IMR-90 (cell line): ENCODE results near the gene TMEM19. TPM values are rescaled to one million over a fixed set of nuclear protein-coding genes. Genes with fewer than 3 reads are reported as not detected.

Experiments
- ATAC-seq: fragments of 200-7000 bp; cut with Tn5 transposase; 2 replicates; pipeline ENCODE4 v1.9.1; 2020; ENCODE audit warnings: low read depth, mild to moderate bottlenecking, moderate library complexity
- BruUV-seq: library from RNA; stranded (reverse); fragments of 400-500 nt; replicated peaks from 2 replicates; lab custom pipeline; 2021; lab: Mats Ljungman, UMichigan
- CTCF ChIA-PET: fragments of 300-600 bp; formaldehyde crosslinking; extraction: SDS; loops from one replicate; lab custom pipeline; 2021; ENCODE audit warnings: antibody characterized with exemption; lab: Yijun Ruan, JAX
- POLR2A ChIA-PET: fragments of 300-600 bp; sonication (Branson Sonifier 250); formaldehyde crosslinking; loops from one replicate; lab custom pipeline; 2022; ENCODE audit warnings: antibody characterized with exemption; ENCODE audit not compliant: unreplicated experiment; lab: Charles Lee
- DNase-seq: peaks from one replicate; pipeline ENCODE4 v3.0.0; 2013
- H2AFZ ChIP-seq: replicated peaks from 2 replicates; pipeline ENCODE3; 2013; ENCODE audit warnings: low read length, mild to moderate bottlenecking; ENCODE audit not compliant: poor library complexity
- H2AK5ac ChIP-seq: 2 replicates; pipeline ENCODE4 v1.6.1; 2013; ENCODE audit warnings: low read depth, low read length, inconsistent platforms
- H2AK9ac ChIP-seq: replicated peaks from 2 replicates; pipeline ENCODE3; 2013; ENCODE audit warnings: mild to moderate bottlenecking, low read depth, low read length, moderate library complexity; ENCODE audit not compliant: poor library complexity
- H2BK120ac ChIP-seq: 2 replicates; pipeline ENCODE4 v1.6.1; 2013; ENCODE audit warnings: low read depth, low read length, inconsistent platforms
- H2BK15ac ChIP-seq: 3 replicates; pipeline ENCODE4 v1.6.1; 2013; ENCODE audit warnings: low read depth, low read length, inconsistent platforms
- H2BK20ac ChIP-seq: 2 replicates; pipeline ENCODE4 v1.6.1; 2013; ENCODE audit warnings: low read depth, mild to moderate bottlenecking, inconsistent platforms, low read length, moderate library complexity
- H2BK5ac ChIP-seq: 2 replicates; pipeline ENCODE4 v1.6.1; 2013; ENCODE audit warnings: mild to moderate bottlenecking, low read depth, low read length, inconsistent platforms; ENCODE audit not compliant: poor library complexity, severe bottlenecking
- H3K14ac ChIP-seq: replicated peaks from 2 replicates; pipeline ENCODE4 v1.6.1; 2013; ENCODE audit warnings: low read depth, low read length, inconsistent platforms
- H3K18ac ChIP-seq: 2 replicates; pipeline ENCODE4 v1.6.1; 2013; ENCODE audit warnings: low read depth, low read length, control low read depth
- H3K23ac ChIP-seq: 2 replicates; pipeline ENCODE4 v1.6.1; 2013; ENCODE audit warnings: low read depth, low read length, inconsistent platforms
- H3K27ac ChIP-seq: 2 replicates; pipeline ENCODE4 v1.5.1; 2013; ENCODE audit warnings: mild to moderate bottlenecking, control low read depth, low read length; ENCODE audit not compliant: insufficient read depth
- H3K27me3 ChIP-seq: 2 replicates; pipeline ENCODE4 v1.6.1; 2013; ENCODE audit warnings: low read length; ENCODE audit not compliant: control insufficient read depth, insufficient read depth
- H3K36me3 ChIP-seq: 2 replicates; pipeline ENCODE4 v1.6.1; 2013; ENCODE audit warnings: low read length, mixed read lengths; ENCODE audit not compliant: control insufficient read depth, insufficient read depth
- H3K4ac ChIP-seq: 2 replicates; pipeline ENCODE4 v1.6.1; 2013; ENCODE audit warnings: low read depth, low read length, inconsistent platforms
- H3K4me1 ChIP-seq: 2 replicates; pipeline ENCODE4 v1.6.1; 2013; ENCODE audit warnings: low read length, mixed read lengths; ENCODE audit not compliant: control insufficient read depth, insufficient read depth
- H3K4me2 ChIP-seq: 2 replicates; pipeline ENCODE4 v1.6.1; 2013; ENCODE audit warnings: low read depth, mild to moderate bottlenecking, control low read depth, low read length, moderate library complexity
- H3K4me3 ChIP-seq: 2 replicates; pipeline ENCODE4 v1.5.1; 2013; ENCODE audit warnings: low read depth, mild to moderate bottlenecking, control low read depth, low read length, moderate library complexity; ENCODE audit not compliant: insufficient read depth
- H3K56ac ChIP-seq: 2 replicates; pipeline ENCODE4 v1.6.1; 2013; ENCODE audit warnings: low read length, inconsistent platforms; ENCODE audit not compliant: insufficient read depth; ENCODE audit errors: extremely low read depth
- H3K79me1 ChIP-seq, 2 experiments: 2 replicates each; pipeline ENCODE4 v1.6.1; 2013; ENCODE audit warnings: low read length in 2 of 2, inconsistent platforms in 1 of 2, low read depth in 1 of 2
- H3K9ac ChIP-seq: 2 replicates; pipeline ENCODE4 v1.6.1; 2013; ENCODE audit warnings: low read depth, low read length, control low read depth
- H3K9me1 ChIP-seq: 2 replicates; pipeline ENCODE4 v1.6.1; 2013; ENCODE audit warnings: low read length, inconsistent platforms; ENCODE audit not compliant: insufficient read depth
- H3K9me3 ChIP-seq: 2 replicates; pipeline ENCODE4 v1.6.1; 2013; ENCODE audit warnings: low read length; ENCODE audit not compliant: control insufficient read depth, insufficient read depth
- H4K20me1 ChIP-seq: 2 replicates; pipeline ENCODE4 v1.6.1; 2013; ENCODE audit warnings: low read length, inconsistent platforms; ENCODE audit not compliant: insufficient read depth
- H4K5ac ChIP-seq: 2 replicates; pipeline ENCODE4 v1.6.1; 2013; ENCODE audit warnings: mild to moderate bottlenecking, low read depth, low read length, control low read depth
- H4K8ac ChIP-seq, 2 experiments: 2 replicates each; pipeline ENCODE4 v1.6.1; 2013; ENCODE audit warnings: low read depth in 2 of 2, low read length in 2 of 2, control low read depth in 1 of 2, inconsistent platforms in 1 of 2
- H4K91ac ChIP-seq: 2 replicates; pipeline ENCODE4 v1.6.1; 2013; ENCODE audit warnings: low read depth, low read length, inconsistent platforms; ENCODE audit not compliant: insufficient read depth
- BHLHE40 ChIP-seq: fragments of 150-350 bp; IDR thresholded peaks from 2 replicates; pipeline ENCODE4 v1.6.1; 2016; ENCODE audit warnings: mild to moderate bottlenecking, low read depth, low read length
- CEBPB ChIP-seq: IDR thresholded peaks from 2 replicates; pipeline ENCODE4 v1.6.1; 2012; ENCODE audit warnings: low read depth, low read length, improper control_type of control experiment
- CHD1 ChIP-seq: IDR thresholded peaks from 2 replicates; pipeline ENCODE4 v1.6.1; 2012; ENCODE audit warnings: low read depth, low read length, improper control_type of control experiment
- FOS ChIP-seq: fragments of 150-350 bp; IDR thresholded peaks from 2 replicates; pipeline ENCODE4 v1.6.1; 2016; ENCODE audit warnings: low read depth, low read length
- MAFK ChIP-seq: IDR thresholded peaks from 2 replicates; pipeline ENCODE4 v1.6.1; 2012; ENCODE audit warnings: low read depth, low read length, improper control_type of control experiment
- MAZ ChIP-seq: IDR thresholded peaks from 2 replicates; pipeline ENCODE4 v1.6.1; 2012; ENCODE audit warnings: low read depth, mild to moderate bottlenecking, low read length, improper control_type of control experiment, moderate library complexity, borderline replicate concordance
- NFE2L2 ChIP-seq: fragments of 150-350 bp; IDR thresholded peaks from 2 replicates; pipeline ENCODE4 v1.6.1; 2016; ENCODE audit warnings: low read depth, mild to moderate bottlenecking, low read length
- POLR2A ChIP-seq: IDR thresholded peaks from 2 replicates; pipeline ENCODE4 v1.6.1; 2012; ENCODE audit warnings: mild to moderate bottlenecking, low read depth, low read length
- RAD21 ChIP-seq: IDR thresholded peaks from 2 replicates; pipeline ENCODE4 v1.6.1; 2012; ENCODE audit warnings: low read length, improper control_type of control experiment
- RCOR1 ChIP-seq: IDR thresholded peaks from 2 replicates; pipeline ENCODE4 v1.6.1; 2012; ENCODE audit warnings: mild to moderate bottlenecking, low read length, improper control_type of control experiment; ENCODE audit not compliant: insufficient replicate concordance
- WGBS, 2 experiments: methylation state at CpG; one replicate each; pipeline versions ENCODE4 v1.1.5 to v1.1.7; 2013; ENCODE audit warnings: missing lambda C conversion rate in 2 of 2; ENCODE audit not compliant: insufficient read length in 1 of 2; ENCODE audit errors: extremely low coverage in 2 of 2; 5-methylcytosine and 5-hydroxymethylcytosine counted together
- dilution Hi-C: fragments of 300-500 bp; cut with HindIII; formaldehyde crosslinking; loops from one replicate; pipeline ENCODE4 v1.14.3; 2018; ENCODE audit warnings: low sequenced_read_pairs; ENCODE audit not compliant: unreplicated experiment
- in situ Hi-C: fragments of 300-500 bp; cut with MboI; formaldehyde crosslinking; loops from 3 replicates; pipeline ENCODE4 v1.14.3; 2019; ENCODE audit warnings: low sequenced_read_pairs, inconsistent platforms, mixed read lengths
- intact Hi-C: fragments of 100-400 bp; cut with micrococcal nuclease; formaldehyde crosslinking; loops from 2 replicates; pipeline ENCODE4 v1.10.0; 2022
- polyA plus RNA-seq, 3 experiments: library from polyadenylated mRNA; depleted of rRNA; stranded (reverse); fragments of >200 nt; gene quantifications; 2 replicates each; pipeline ENCODE4 v1.2.3, GENCODE V29; 2012; ENCODE audit warnings: low replicate concordance in 1 of 3
- total RNA-seq: library from RNA; depleted of rRNA; stranded (reverse); fragments of >200 nt; gene quantifications from 2 replicates; pipeline ENCODE4 v1.2.3, GENCODE V29; 2012
- TF ChIP-seq, protein P1 (sequence below): fragments of 150-350 bp; IDR thresholded peaks from 2 replicates; pipeline ENCODE4 v1.6.1; 2017; ENCODE audit warnings: mild to moderate bottlenecking, antibody characterized with exemption, low read length, low read depth

The TMEM19 gene
- total and polyA plus RNA-seq, 2 of the 4 experiments (the other 2 are of a cell fraction) = 8.9 to 28.7 TPM

DNA sequence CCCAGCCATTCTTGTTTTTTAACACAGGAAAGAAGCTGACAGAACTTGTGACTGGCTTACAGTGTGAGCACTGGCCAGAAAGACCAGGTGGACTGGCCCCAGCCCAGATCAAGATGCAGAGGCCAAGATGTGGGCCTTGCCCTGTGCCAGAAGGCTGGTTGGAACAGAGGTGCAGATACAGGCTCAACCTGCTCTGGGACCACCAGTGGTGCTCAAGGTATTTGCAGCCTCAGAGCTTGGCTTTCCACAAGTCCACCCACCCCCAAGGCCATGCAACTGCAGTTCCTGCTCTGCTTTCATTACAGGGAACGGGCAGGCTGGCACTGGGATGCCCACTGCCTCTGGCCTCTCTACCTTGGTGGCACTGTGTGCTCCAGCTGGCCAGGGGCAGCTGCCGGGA is 45.6 kb upstream of the TMEM19 start:
- Histone ChIP-seq H3K9me1 (peaks cover 8% of the 10 kb centered on the region; the same call in 1 of the 2 replicates), H2BK120ac (no peak overlapping the region), H3K9ac (no peak overlapping the region), H3K36me3 (peaks cover 44% of the 10 kb centered on the region), H2BK20ac (no peak overlapping the region), H3K4me1 (no peaks in the 10 kb centered on the region), H3K56ac (no peak overlapping the region), H3K4me2 (no peak overlapping the region), H4K5ac (no peak overlapping the region), H2AK5ac (no peak overlapping the region), H3K23ac (no peak overlapping the region), H4K91ac (no peak overlapping the region), H2BK15ac (no peak overlapping the region), H2AFZ (no peak overlapping the region), H3K4ac (no peak overlapping the region), H3K14ac (no peak overlapping the region), H3K27ac (no peak overlapping the region), H3K9me3 (no peaks in the 10 kb centered on the region), H3K18ac (no peak overlapping the region), H2AK9ac (no peak overlapping the region), H2BK5ac (no peak overlapping the region), H4K20me1 (peaks cover 24% of the 10 kb centered on the region; the same call in 1 of the 2 replicates), H3K79me1 (peaks cover 28 to 29% of the 10 kb centered on the region in 2 experiments), H4K8ac (no peak overlapping the region), H3K27me3 (no peaks in the 10 kb centered on the region), H3K4me3 (no peak overlapping the region)
- WGBS, 2 experiments = no CpG with 5 or more reads among the region's 2 CpGs
- CTCF ChIA-PET = no interaction called here
- dilution Hi-C loops (no loop called here), intact Hi-C loops (no loop called here), in situ Hi-C loops (no loop called here)
- POLR2A ChIA-PET = no interaction called here
- DNase-seq = no peak
- TF ChIP-seq MAZ = no peak
- TF ChIP-seq CEBPB = no peak
- TF ChIP-seq, protein P1, sequence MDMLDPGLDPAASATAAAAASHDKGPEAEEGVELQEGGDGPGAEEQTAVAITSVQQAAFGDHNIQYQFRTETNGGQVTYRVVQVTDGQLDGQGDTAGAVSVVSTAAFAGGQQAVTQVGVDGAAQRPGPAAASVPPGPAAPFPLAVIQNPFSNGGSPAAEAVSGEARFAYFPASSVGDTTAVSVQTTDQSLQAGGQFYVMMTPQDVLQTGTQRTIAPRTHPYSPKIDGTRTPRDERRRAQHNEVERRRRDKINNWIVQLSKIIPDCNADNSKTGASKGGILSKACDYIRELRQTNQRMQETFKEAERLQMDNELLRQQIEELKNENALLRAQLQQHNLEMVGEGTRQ = no peak
- no peak for TF ChIP-seq FOS
- TF ChIP-seq NFE2L2 = no peak
- no peak for TF ChIP-seq BHLHE40
- TF ChIP-seq POLR2A = no peak
- no peak for TF ChIP-seq CHD1
- no peak for TF ChIP-seq RAD21
- no peak for TF ChIP-seq RCOR1
- TF ChIP-seq MAFK = no peak
- no TSS peak for BruUV-seq
- no peak for ATAC-seq
